Stimulated activated CD4-positive, alpha-beta T cell treated with anti-CD3 and anti-CD28 coated beads, Interleukin-1b, Interleukin-23, amount 100 ng/mL, for 24 hours (primary cell): ENCODE measurements around the gene MTRFR.
"Not testable (repeated sequence)": the region's sequence is repeated elsewhere in the genome, so short reads cannot be mapped to it uniquely, and the experiment has no call there.

Experiments
- DNase-seq, 4 experiments: peaks; one replicate each; pipeline ENCODE4 v3.0.0-alpha.2; 2020; ENCODE audit warnings: low read depth in 4 of 4, low spot score in 1 of 4

MTRFR gene

DNA sequence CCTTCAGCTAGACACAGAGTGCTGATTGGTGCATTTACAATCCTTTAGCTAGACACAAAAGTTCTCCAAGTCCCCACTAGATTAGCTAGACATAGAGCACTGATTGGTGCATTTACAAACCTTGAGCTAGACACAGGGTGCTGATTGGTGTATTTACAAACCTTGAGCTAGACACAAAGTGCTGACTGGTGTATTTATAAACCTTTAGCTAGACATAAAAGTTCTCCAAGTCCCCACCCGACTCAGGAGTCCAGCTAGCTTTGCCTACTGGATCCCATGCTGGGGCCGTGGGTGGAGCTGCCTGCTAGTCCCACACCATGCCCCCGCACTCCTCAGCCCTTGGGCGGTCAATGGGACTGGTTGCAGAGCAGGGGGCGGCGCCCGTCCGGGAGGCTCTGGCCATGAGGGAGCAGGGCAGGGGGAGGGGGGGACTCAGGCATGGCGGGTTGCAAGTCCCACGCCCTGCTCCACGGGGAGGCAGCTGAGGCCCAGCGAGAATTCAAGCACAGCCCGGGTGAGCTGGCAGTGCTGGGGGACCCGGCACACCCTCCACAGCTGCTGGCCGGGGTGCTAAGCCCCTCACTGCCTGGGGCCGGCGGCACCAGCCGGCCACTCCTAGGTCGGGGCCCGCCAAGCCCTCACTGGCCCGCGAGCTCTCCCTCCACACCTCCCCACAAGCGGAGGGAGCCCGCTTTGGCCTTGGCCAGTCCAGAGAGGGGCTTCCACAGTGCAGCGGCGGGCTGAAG, 15.9 kb downstream of the MTRFR start:
- DNase-seq = not testable (repeated sequence)

DNA sequence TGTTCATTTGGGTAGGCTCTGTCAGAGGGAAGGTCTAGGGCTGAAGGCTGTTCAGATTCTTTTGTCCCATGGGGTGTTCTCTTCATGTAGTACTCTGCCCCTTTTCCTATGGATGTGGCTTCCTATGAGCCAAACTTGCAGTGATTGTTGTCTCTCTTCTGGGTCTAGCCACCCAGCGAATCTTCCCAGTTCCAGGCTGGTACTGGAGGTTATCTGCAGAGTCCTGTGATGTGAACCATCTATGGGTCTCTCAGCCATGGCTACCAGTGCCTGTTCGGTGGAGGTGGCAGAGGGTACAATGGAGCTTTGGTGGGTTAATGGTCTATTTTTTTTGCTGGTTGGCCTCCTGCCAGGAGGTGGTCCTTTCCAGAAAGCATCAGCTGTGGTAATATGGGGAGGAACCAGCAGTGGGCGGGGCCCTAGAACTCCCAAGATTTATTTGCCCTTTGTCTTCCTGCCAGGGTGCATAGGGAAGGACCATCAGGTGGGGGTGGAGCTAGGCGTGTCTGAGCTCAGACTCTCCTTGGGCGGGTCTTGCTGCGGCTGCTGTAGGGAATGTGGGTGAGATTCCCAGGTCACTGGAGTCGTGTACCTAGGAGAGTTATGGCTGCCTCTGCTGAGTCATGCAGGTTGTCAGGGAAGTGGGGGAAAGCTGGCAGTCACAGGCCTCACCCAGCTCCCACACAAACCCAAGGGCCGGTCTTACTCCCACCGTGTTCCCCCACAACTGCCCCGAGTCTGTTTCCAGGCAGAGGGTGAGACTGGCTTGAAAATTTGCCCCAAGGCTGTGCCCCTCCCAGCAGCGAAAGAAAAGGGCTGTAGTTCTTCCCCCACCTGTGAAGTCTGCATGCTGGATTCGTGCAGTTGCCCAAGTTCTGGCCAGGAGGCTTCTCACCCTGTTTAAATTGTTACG, 17.5 kb downstream of the MTRFR start:
- DNase-seq = no peak

DNA sequence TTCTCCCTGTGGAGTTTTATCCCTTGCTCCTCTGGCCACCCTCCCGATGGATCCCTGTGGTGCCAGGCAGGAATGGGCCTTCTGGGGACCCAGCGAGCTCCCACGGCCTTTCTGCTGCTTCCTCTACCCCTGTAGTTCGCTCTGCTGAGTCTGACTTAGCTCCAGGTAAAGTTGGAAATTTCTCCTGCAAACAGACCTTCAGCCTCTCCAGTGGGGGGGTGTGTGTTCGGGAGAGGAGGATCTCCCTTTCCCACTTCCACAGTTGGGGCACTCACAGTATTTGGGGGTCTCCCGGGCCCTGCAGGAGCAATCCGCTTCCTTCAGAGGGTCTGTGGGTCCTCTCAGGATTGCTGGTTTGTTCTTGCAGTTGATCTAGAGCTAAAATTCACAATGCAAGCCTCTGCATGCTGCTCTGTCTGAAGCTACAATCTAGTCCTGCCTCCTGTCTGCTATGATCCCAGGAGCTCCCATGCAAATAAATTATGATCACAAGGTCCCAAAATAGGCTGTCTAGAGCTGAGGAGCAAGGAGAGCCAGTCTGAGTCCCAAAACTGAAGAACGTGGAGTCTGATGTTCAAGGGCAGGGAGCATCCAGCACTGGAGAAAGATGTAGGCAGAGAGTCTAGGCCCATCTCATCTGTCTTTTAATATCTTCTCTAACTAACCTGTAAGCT, 18.3 kb downstream of the MTRFR start:
- DNase-seq = no peak

DNA sequence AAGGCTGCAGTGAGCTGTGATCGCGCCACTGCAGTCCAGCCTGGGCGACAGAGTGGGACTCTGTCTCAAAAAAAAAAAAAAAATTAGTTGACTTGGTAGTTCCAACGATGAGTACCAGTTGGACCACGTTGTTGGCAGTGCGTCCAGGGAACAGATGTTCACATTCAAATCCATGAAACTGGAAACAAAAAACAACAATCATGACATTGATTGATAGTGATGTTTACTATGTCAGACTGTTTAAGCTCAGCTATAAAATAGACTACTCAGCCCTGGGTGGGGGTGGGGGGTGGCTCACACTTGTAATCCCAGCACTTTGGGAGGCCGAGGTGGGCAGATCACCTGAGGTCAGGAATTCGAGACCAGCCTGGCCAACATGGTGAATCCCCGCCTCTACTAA, 19.1 kb downstream of the MTRFR start:
- DNase-seq = not testable (repeated sequence)

DNA sequence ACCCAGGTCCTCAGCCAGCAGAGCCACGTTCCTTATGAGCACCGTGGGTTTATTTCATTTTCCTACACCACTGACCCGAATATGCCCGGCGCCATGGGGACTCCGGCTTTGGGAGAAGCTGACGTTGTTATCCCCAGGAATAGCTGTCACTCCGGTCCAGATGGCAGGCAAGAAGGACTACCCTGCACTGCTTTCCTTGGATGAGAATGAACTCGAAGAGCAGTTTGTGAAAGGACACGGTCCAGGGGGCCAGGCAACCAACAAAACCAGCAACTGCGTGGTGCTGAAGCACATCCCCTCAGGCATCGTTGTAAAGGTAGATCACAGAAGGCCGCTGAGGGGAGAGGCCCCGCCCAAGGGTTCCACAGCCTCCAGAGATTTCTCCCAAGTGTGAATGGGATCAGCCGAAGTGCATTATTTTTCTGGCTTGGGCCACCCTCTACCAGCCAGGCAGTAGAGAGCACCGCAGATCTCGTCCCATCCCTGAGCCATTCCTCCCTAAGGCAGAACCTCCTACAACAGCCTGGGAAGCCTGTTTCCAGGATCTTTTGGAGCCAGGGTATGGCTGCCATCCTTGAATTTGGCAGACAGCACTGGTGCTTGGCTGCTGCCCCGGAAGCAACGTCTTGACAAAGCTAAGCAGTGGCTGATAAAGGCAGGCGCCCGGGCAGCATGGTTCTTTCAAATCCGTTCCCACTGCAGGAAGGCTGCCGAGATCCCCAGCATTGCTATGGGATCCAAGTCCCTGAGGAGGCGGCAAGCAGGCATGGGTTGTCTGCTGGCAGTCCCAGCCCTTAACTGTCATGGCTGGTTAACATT, 20.6 kb downstream of the MTRFR start:
- DNase-seq = no peak

DNA sequence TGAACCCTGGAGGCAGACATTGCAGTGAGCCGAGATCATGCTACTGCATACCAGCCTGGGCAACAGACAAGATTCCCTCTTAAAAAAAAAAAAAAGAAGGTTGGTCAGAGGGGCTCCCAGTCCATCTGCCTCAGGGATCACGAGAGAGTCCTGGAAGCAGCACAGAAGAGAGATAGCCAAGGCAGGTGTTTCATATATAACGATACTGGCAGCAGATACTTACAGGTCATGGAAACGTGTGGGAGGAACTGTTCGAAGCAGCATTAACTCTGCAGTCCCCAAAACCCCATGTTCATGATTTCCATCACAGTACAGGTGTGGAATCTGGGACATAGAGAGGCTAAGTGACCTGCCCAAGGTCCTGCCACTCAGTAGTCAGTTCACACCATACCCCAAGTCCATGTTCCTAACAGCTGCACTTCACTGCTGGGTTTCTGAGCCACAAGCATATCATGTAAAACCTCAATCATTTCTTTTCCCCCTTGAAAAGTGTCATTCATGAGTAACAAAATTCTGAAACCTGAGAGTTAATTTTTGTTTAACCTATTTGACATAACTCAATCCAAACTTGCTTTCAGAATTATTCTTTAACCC, 21.7 kb downstream of the MTRFR start:
- no peak for DNase-seq

DNA sequence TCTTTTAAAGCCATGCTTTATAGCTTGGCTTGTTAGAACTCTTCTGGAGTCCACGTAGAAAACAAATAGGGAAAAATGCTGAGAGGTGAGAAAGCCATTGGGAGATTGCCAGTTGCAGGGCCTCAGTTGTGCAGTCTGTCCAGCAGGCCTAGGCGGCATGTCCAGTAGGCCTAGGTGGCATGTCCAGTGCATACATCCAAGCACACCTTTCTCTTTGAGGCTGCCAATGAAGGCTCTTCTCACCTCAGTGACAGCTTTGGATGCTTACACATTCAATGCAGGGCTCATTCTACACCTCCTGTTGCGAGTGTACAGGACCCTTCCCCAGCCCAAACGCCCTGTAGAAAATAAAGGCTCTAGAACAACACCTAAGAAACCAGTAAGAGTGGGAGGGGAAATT, 25.4 kb downstream of the MTRFR start:
- DNase-seq = no peak

DNA sequence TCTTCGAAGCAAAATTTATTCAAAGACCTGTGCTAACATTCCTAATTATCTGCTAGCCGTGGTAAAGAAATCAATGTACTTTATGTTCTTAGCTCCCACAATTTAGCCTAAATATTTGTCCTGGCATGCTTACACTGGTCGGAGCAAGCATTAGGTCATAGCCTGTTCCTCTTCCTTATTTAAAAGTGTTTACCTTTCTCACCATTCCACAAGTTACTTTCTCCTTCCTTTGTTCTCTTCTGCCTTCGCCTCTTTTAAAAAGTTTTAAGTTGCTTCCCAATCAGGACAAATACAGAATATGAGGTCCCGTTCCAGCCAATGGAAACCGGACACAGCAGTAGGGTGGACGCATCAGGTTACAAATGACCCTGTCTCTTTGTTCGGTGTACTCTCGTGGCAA, 26.8 kb downstream of the MTRFR start:
- DNase-seq = no peak

DNA sequence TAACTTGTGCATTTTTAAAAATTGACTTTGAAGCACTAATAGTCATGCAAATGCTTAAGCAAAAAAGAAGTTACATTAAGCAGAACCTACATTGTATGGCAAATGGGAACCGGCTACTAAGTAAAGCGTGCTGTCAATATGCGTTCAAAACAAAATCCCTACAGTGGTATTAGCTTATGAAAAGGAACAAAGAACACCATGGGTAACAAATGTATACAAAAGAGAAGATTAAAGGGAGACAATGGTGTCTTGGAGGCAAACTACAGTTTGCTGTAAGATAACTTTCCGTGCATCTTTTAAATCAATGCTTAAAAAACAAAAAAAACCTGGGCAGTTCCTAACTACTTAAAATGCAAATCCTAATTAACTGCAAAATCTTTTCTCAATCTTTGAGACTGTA, 28.0 kb downstream of the MTRFR start:
- no peak for DNase-seq

DNA sequence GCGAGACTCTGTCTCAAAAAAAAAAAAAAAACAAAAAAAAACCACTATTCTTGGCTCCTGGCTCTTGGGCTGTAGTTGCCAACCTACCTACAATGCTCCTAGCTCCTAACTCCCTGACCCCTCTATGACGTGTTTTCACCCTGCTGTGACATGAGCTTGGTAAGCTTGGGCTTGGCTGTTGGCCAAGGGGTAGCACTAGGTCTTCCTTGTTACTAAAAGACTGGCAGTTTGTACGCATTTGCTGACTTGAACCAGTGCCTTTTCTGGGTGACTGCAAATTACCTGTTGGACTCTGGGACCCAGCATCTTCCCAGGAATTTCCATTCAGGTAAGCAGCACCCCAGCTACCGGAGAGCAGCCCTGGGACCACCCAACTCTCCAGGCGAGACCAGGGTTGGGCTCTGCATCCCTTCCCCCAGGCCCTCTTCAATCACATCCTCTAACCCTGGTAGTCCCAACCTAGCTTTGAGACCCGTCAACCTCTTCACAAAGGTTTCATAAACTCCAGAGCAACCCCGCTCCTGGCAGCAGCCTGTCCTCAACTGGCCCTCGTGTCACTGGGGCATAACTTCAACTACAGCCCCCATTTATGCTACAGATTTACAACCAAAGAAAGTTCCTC, 30.1 kb downstream of the MTRFR start:
- no peak for DNase-seq

DNA sequence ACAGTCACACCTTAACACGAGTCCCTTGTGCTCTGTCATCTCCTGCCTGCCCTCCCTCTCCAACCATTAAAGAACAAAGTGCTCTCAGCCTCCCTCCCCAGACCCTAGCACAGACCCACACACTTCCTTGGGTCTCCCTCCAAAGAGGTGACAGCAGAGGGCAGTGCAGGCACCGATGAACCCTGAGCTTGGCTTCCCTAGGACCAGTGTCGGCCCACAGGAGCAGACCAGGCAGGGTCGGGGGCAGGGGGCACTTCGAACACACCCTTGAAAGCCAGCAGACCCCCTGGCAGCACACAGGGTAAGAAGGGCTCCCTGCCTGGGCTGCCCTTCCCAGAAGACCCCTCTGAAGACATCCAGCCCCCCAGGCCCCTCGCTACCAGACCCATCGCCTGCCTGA, 31.4 kb downstream of the MTRFR start:
- no peak for DNase-seq

DNA sequence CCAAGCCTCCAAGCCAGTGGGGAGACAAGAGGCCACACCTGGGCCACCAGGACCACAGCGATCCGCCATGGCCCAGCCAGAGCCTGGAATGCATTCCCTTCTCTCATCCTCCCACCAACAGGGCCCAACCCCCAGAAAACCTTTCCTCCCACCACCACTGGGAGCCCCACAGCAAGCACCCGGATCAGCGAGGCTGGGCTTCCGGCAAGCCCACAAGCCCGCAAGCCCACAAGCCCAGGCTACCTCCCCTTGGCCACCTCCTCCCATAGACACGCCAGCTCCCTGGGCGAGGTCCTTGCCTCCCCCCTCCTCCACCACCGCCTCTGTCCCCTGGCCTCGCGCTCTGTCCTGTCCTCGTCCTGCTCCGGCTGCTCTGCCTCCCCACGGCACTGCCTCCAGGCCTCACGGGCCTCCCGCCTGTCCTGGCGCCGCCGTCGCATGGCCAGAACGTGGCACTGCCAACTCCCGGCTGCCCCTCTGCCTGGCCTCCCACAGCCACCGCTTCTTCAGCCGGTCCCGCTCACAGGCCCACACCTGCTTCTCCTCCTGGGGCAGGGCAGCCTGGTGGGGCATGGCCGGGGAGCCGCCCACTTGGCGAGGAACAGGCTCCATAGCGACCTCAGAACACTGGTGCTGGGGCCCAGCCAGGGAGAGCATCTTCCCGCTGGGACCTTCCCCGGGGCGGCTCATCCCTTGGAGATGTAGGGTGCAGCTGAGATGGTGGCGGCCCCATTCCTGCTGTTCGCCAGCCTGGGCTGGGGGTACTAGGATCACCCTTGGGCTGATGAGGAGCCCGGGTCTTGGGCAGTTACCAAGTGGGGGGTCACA, 32.8 kb downstream of the MTRFR start:
- no peak for DNase-seq

DNA sequence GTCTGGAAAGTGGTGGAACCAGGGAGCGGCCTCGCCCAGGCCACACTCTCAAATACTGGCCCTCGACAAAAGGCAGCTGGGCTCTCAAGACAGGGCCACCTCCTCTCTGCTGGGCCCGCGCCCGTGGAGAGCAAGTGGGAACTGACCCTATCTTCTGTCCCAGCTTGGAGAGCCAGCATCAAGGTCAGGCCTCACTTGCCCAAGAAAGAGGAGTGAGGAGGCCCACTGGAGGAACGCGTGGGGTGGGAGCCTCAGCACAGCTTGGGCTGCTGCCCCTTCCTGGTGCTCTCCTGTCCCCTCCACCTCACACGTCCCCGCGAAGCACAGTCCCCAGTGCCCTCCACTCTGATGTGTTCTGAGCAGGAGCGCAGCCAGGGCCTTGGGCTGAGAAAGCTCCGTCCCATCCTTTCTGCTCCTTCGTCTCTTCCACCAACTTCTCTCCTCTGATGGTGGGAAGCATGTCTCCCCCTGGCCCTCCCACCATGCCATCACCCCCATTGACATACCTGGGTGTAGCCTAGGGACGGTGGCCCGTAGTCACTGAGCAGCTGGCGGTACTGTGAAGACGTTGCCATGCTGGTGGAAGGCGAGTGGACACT, 33.5 kb downstream of the MTRFR start:
- no peak for DNase-seq

DNA sequence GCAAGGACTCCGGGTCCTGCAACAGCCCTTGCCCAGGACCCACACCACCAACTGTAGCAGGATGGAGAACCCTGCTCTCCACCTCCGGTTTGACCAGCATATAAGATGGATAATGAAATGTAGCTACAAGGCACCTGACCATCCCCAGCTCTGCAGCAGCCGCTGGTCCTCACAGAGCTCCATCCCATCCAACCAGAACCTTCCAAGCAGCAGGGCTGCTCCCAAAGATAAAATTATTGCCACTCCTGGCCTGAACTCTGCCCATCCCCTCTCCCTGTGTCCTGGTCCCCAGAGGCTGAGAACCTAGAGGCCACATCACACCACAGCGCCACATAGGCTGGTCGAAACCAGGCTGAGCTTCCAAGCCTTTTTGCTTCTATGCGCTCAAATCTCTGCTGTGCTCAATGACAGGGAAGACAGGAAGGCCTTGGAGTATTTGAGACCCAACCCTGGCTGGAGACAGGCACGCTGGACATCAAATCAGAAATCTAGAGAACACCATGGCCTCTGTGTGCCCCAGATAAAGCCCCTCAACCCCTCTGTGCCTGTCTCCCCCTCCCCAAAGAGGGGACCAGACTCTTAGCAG, 34.2 kb downstream of the MTRFR start:
- no peak for DNase-seq

DNA sequence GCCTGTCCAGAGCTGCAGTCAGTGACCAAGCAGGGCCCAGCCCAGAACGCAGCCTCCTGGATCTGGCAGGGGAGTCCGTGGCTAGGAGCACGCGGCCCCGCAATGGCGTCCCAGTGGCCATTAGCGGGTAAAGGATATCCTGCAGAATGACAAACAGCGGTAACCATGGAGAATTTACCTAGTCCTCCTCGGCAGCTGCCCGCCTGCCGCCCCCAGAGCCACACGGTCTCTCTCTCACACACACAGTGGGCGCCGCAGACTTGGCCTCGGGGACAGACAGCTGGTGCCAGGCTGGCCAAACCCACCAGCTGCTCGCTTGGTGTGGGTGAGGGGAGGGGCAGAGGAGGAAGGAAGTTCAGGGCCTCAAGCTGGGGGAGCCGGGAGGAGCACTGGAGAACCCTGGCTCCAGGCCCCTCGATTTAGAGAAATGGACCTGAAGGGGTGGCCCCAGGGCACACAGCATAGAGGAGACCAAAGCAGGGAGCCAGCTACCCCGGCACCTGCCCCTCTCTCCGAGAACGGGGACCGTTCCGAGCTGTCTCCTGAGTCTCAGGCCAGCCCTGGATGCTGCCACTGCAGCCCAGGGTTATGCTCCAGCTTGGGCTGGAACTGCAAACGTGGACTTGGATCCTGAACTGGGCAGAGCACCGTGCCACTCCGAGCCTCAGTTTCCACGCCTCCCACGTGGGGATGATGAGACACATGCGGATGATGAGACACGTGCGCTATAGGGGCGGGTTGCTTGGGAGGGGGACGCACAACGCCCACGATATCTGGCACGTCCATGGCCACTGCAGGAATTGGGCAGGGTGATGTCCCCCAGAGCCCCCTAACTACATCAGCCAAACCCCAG, 35.0 kb downstream of the MTRFR start:
- DNase-seq = no peak

DNA sequence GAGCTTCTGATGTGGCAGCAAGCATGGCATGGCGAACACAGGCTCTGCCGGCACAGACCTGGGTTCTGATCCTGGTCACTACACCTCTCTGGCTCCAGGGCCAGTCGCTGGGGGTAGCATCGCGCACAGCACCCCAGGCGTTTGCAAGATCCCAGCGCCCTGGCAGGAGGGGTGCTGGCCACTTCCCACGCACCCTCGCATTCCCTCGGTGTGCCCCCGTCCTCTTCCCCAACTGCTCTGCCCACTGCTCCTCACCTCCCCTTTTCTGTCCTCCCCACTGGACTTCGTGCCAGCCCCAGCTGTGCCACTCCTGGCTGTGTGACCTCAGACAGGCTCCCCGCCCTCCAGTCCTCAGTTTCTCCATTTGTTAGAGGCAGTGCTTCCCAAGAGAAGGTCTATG, 35.6 kb downstream of the MTRFR start:
- DNase-seq = no peak

DNA sequence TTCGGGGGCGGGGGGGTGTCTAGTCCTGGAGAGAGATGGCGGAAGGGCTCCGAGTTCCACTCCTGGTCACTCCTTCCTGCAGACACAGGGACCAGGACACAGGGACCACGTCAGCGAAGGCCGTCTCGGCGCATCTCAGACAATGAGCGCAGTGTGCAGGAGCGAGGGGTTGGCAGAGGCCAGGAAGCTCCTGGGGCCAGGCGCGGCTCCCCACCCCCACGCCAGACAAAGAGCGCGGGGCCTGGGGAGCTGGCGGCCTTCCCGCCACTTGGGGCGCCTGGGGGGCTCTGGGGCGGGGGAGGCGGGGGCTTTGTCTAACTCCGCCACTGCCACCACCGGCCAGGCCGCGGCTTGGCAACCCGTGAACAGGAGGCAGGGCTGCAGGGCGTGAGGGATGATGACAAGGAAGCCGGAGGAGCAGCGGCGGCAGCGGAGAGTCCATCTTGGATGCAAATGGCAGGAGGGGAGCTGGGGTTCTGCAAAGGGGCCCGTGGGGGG, 36.2 kb downstream of the MTRFR start:
- DNase-seq = peak in 1 of 4 experiments; percentile 30

DNA sequence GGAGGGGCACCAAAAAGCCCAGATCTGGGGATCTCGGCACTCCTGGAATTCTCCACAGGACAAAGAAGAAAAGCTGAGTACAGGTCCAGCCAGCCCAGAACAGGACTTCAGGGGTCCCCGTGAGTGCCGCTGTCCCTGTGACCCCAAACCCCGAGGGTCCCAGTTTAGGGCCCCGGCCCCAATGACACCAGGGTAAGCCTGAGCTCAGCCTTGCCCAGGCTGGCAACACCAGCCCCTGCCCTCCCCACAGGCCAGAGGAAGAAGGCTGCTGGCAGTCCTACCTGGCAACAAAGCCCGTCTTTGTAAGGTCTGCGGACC, 36.6 kb downstream of the MTRFR start:
- DNase-seq = no peak
